CD14-positive monocyte (primary cell): Measurements from ENCODE around the gene GPRASP3. TPM values are rescaled to one million over a fixed set of nuclear protein-coding genes. Genes with fewer than 3 reads are reported as not detected.

Experiments
- DNase-seq, 3 donors: peaks; one replicate each; pipeline ENCODE4 v3.0.0-alpha.2; 2011 to 2022
- H2AFZ ChIP-seq: 2 replicates; pipeline ENCODE4 v1.6.0; 2012; ENCODE audit warnings: mild to moderate bottlenecking, low read depth, low read length, inconsistent platforms; ENCODE audit not compliant: insufficient read depth, poor library complexity, severe bottlenecking
- H3K27ac ChIP-seq, 2 donors: 1 replicate in 1 of 2; 2 replicates in 1 of 2; pipeline ENCODE4 v1.5.1; 2012 to 2013; ENCODE audit warnings: low read length in 2 of 2, control low read depth in 1 of 2, inconsistent platforms in 1 of 2, low read depth in 1 of 2, mild to moderate bottlenecking in 1 of 2
- H3K27me3 ChIP-seq, 2 donors: one replicate each; pipeline versions ENCODE4 v1.6.0 to v1.6.1; 2011 to 2013; ENCODE audit warnings: low read length in 2 of 2; ENCODE audit not compliant: control insufficient read depth in 2 of 2, insufficient read depth in 2 of 2
- H3K36me3 ChIP-seq, 2 donors: replicated peaks in 1 of 2; 1 replicate in 1 of 2; 2 replicates in 1 of 2; pipeline versions ENCODE4 v1.5.1 to v1.6.1; 2012 to 2013; ENCODE audit warnings: low read length in 2 of 2, control low read depth in 1 of 2, inconsistent platforms in 1 of 2, mild to moderate bottlenecking in 1 of 2; ENCODE audit not compliant: insufficient read depth in 2 of 2, control insufficient read depth in 1 of 2
- H3K4me1 ChIP-seq, 2 donors: 1 replicate in 1 of 2; 2 replicates in 1 of 2; pipeline versions ENCODE4 v1.5.1 to v1.6.1; 2012 to 2013; ENCODE audit warnings: low read length in 2 of 2, control low read depth in 1 of 2, inconsistent platforms in 1 of 2, mild to moderate bottlenecking in 1 of 2, moderate library complexity in 1 of 2; ENCODE audit not compliant: insufficient read depth in 2 of 2, control insufficient read depth in 1 of 2
- H3K4me2 ChIP-seq: replicated peaks from 2 replicates; pipeline ENCODE3; 2012; ENCODE audit warnings: low read length, moderate library complexity, mild to moderate bottlenecking; ENCODE audit not compliant: poor library complexity, severe bottlenecking; ENCODE audit errors: extremely low read depth
- H3K4me3 ChIP-seq, 3 experiments: fragments of 200-600 bp in 1 of 3; sonication (generic) in 1 of 3; replicated peaks in 1 of 3; 1 replicate in 2 of 3; 2 replicates in 1 of 3; pipeline ENCODE4 v1.5.1; 2011 to 2013; ENCODE audit warnings: low read length in 3 of 3, mild to moderate bottlenecking in 3 of 3, control low read depth in 2 of 3, low read depth in 2 of 3, inconsistent platforms in 1 of 3, moderate library complexity in 1 of 3
- H3K79me2 ChIP-seq: 2 replicates; pipeline ENCODE4 v1.6.0; 2012; ENCODE audit warnings: mild to moderate bottlenecking, control low read depth, inconsistent platforms, low read length, moderate library complexity; ENCODE audit not compliant: insufficient read depth
- H3K9ac ChIP-seq: 2 replicates; pipeline ENCODE4 v1.6.0; 2017; ENCODE audit warnings: low read length, mild to moderate bottlenecking; ENCODE audit not compliant: insufficient read depth, poor library complexity, severe bottlenecking
- H3K9me3 ChIP-seq, 2 donors: replicated peaks in 1 of 2; 1 replicate in 1 of 2; 2 replicates in 1 of 2; pipeline versions ENCODE4 v1.5.1 to v1.6.1; 2012 to 2013; ENCODE audit warnings: low read length in 2 of 2, control low read depth in 1 of 2; ENCODE audit not compliant: control insufficient read depth in 1 of 2, insufficient read depth in 1 of 2
- H4K20me1 ChIP-seq: 2 replicates; pipeline ENCODE4 v1.6.0; 2012; ENCODE audit warnings: mild to moderate bottlenecking, low read length, control low read depth, moderate library complexity; ENCODE audit not compliant: insufficient read depth
- H3K27ac Mint-ChIP-seq, 7 donors: one replicate each; pipeline ENCODE4 v1.8.0; 2020; ENCODE audit warnings: mild to moderate bottlenecking in 7 of 7, mixed read lengths in 7 of 7, moderate library complexity in 6 of 7, inconsistent platforms in 2 of 7
- H3K27me3 Mint-ChIP-seq, 3 donors: one replicate each; pipeline ENCODE4 v1.8.0; 2021 to 2022; ENCODE audit warnings: low read depth in 3 of 3, mild to moderate bottlenecking in 3 of 3, mixed read lengths in 3 of 3, moderate library complexity in 3 of 3, inconsistent platforms in 1 of 3
- H3K36me3 Mint-ChIP-seq, 2 donors: one replicate each; pipeline ENCODE4 v1.8.0; 2020; ENCODE audit warnings: mixed read lengths in 2 of 2, inconsistent platforms in 1 of 2, mild to moderate bottlenecking in 1 of 2
- H3K4me1 Mint-ChIP-seq: one replicate; pipeline ENCODE4 v1.8.0; 2020; ENCODE audit warnings: mild to moderate bottlenecking, mixed read lengths
- H3K4me3 Mint-ChIP-seq, 2 donors: one replicate each; pipeline ENCODE4 v1.8.0; 2020; ENCODE audit warnings: mild to moderate bottlenecking in 2 of 2, mixed read lengths in 2 of 2, moderate library complexity in 1 of 2
- H3K9me3 Mint-ChIP-seq, 7 donors: one replicate each; pipeline ENCODE4 v1.8.0; 2020 to 2022; ENCODE audit warnings: mixed read lengths in 7 of 7, mild to moderate bottlenecking in 6 of 7, moderate library complexity in 6 of 7, inconsistent platforms in 2 of 7
- intact Hi-C, 2 donors: fragments of 100-400 bp; cut with micrococcal nuclease; formaldehyde crosslinking; loops; one replicate each; pipeline versions ENCODE4 v1.15.0 to v1.15.1; 2023
- polyA plus RNA-seq, 3 donors: library from polyadenylated mRNA; depleted of rRNA in 1 of 3; unstranded in 2 of 3; stranded (reverse) in 1 of 3; fragments of 300-500 nt in 2 of 3; fragments of >200 nt in 1 of 3; fragmentation: Illumina TruSeq in 2 of 3; gene quantifications; 1 replicate in 2 of 3; 2 replicates in 1 of 3; pipeline ENCODE4 v1.2.3, GENCODE V29; 2012 to 2021
- TF ChIP-seq, protein P1 (sequence below): fragments of 200-600 bp; IDR thresholded peaks from one replicate; pipeline ENCODE4 v1.8.0; 2022; ENCODE audit warnings: antibody characterized with exemption, mild to moderate bottlenecking

GPRASP3 gene
- polyA plus RNA-seq, 3 donors: 0.03 to 0.08 (median 0.04) TPM

DNA sequence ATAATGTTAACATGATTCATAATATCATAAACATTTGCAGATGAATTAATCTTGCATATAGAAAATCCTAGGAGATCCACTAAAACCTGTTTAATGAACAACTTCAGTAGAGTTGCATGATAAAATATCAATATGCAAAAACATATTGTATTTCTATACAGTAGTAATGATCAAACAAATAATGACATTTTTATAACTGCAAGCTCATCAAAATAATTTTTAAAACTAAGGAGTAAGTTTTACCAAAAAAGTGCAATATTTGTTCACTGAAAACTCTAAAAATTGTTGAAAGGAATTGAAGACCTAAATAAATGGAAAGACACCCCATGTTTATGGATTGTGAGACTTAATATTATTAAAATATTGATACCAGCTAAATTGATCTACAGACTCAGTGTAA lies 24.2 kb upstream of the GPRASP3 start:
- TF ChIP-seq, protein P1, sequence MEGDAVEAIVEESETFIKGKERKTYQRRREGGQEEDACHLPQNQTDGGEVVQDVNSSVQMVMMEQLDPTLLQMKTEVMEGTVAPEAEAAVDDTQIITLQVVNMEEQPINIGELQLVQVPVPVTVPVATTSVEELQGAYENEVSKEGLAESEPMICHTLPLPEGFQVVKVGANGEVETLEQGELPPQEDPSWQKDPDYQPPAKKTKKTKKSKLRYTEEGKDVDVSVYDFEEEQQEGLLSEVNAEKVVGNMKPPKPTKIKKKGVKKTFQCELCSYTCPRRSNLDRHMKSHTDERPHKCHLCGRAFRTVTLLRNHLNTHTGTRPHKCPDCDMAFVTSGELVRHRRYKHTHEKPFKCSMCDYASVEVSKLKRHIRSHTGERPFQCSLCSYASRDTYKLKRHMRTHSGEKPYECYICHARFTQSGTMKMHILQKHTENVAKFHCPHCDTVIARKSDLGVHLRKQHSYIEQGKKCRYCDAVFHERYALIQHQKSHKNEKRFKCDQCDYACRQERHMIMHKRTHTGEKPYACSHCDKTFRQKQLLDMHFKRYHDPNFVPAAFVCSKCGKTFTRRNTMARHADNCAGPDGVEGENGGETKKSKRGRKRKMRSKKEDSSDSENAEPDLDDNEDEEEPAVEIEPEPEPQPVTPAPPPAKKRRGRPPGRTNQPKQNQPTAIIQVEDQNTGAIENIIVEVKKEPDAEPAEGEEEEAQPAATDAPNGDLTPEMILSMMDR: no peak
- H3K27ac Mint-ChIP-seq: no peak overlapping the region
- peaks cover 0 to 9% (median 6%) of the 10 kb centered on the region in 7 donors for H3K9me3 Mint-ChIP-seq

DNA sequence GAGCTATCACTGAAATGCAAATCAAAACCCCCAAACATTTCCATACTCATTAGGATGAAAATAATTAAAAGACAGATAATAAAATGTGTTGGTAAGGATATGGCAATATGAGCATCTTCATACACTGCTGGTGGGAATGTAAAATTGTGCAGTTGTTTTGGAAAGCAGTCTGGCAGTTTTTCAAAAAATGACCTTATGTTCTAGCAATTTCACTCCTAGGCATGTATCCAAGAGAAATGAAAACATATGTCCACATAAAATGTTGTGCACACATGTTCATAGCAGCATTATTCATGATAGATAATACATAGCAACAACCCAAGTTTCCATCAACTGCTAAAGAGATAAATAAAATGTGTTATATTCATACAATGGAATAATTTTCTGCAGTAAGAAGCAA lies 23.0 kb upstream of the GPRASP3 start:
- DNase-seq: no peak
- H3K4me3 Mint-ChIP-seq: no peak overlapping the region
- intact Hi-C loops: no loop called here

More for the DNA sequence above, 24.2 kb upstream of the GPRASP3 start:
- DNase-seq: no peak
- Histone ChIP-seq H3K4me1 (no peaks in the 10 kb centered on the region), H3K4me3 (no peak overlapping the region), H3K9ac (no peak overlapping the region), H4K20me1 (no peaks in the 10 kb centered on the region), H2AFZ (no peak overlapping the region), H3K27me3 (no peaks in the 10 kb centered on the region), H3K9me3 (peaks cover 0 to 6% of the 10 kb centered on the region in 2 donors), H3K36me3 (no peaks in the 10 kb centered on the region), H3K79me2 (no peaks in the 10 kb centered on the region), H3K4me2 (no peak overlapping the region), H3K27ac (no peak overlapping the region)
- Mint-ChIP-seq H3K4me1 (no peaks in the 10 kb centered on the region), H3K27me3 (peaks cover 0 to 5% (median 0%) of the 10 kb centered on the region in 3 donors), H3K4me3 (no peak overlapping the region), H3K36me3 (no peaks in the 10 kb centered on the region)
- intact Hi-C loops: no loop called here

More for the DNA sequence above, 23.0 kb upstream of the GPRASP3 start:
- Mint-ChIP-seq H3K27ac (no peak overlapping the region), H3K27me3 (peaks cover 0 to 6% (median 0%) of the 10 kb centered on the region in 3 donors), H3K9me3 (peaks cover 0 to 4% (median 0%) of the 10 kb centered on the region in 7 donors), H3K36me3 (no peaks in the 10 kb centered on the region), H3K4me1 (no peaks in the 10 kb centered on the region)
- no peaks in the 10 kb centered on the region for H3K4me1 ChIP-seq
- no peak overlapping the region for H3K4me3 ChIP-seq
- no peaks in the 10 kb centered on the region for H3K79me2 ChIP-seq
- H3K36me3 ChIP-seq: no peaks in the 10 kb centered on the region
- H3K27ac ChIP-seq: no peak overlapping the region
- H3K27me3 ChIP-seq: no peaks in the 10 kb centered on the region
- H3K9me3 ChIP-seq: no peaks in the 10 kb centered on the region
- no peak overlapping the region for H3K9ac ChIP-seq
- H3K4me2 ChIP-seq: no peak overlapping the region
- H4K20me1 ChIP-seq: no peaks in the 10 kb centered on the region
- TF ChIP-seq, protein P1: no peak
- H2AFZ ChIP-seq: no peak overlapping the region
